ENCODE measurements around the gene PIWIL1.

GRCh38 chr12:130353081-130353480 is 15.4 kb downstream of the PIWIL1 start:
- TF ChIP-seq CTCF (conservative IDR thresholded peaks at IDR 0.05; ENCODE audit: low read depth, low read length) = no peak
- no peak for TF ChIP-seq EZH2 (IDR thresholded peaks at IDR 0.05; ENCODE audit: borderline replicate concordance, low read depth, low read length, poor library complexity, severe bottlenecking)
